ENCODE data around the gene SMYD3.
"Not testable (repeated sequence)": the region's sequence is repeated elsewhere in the genome, so short reads cannot be mapped to it uniquely, and the experiment has no call there.

SMYD3 gene

DNA sequence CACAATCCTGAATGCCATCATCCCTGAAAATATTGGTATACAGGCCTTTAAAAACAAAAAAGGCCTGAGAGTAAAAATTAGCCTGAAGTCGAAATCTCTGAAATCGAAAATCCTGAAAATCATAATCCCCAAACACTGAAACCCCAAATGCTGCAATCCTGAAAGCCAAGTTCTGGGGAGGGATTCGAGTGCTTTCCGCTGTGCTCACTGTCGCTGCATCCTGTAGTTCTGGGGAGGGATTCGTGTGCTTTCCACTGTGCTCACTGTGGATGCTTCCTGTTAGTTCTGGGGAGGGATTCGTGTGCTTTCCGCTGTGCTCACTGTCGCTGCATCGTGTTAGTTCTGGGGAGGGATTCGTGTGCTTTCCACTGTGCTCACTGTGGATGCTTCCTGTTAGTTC lies 435.5 kb downstream of the SMYD3 start:
- DNase-seq (ENCODE audit: low read depth in 2 of 2), result not testable (repeated sequence)

DNA sequence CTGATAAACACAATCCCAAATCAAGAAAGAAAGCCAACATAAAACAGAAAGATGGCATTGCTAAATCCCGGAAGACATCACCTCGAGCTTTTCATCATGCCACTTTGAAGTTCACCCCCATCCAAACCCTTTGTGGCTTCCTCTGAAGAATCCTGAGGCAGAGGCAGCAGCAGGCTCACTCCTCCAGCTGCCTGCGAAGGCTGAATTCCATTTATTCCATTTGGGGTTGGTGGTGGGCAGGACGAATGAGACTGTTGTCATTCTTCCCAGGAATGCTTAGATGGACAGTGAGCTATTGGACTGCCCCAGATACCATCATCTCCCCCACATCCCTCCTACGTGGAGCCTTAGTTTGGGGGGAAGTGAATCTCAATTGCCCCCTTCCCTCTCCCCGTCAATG lies 437.5 kb downstream of the SMYD3 start:
- DNase-seq (ENCODE audit: low read depth in 2 of 2), result no peak

DNA sequence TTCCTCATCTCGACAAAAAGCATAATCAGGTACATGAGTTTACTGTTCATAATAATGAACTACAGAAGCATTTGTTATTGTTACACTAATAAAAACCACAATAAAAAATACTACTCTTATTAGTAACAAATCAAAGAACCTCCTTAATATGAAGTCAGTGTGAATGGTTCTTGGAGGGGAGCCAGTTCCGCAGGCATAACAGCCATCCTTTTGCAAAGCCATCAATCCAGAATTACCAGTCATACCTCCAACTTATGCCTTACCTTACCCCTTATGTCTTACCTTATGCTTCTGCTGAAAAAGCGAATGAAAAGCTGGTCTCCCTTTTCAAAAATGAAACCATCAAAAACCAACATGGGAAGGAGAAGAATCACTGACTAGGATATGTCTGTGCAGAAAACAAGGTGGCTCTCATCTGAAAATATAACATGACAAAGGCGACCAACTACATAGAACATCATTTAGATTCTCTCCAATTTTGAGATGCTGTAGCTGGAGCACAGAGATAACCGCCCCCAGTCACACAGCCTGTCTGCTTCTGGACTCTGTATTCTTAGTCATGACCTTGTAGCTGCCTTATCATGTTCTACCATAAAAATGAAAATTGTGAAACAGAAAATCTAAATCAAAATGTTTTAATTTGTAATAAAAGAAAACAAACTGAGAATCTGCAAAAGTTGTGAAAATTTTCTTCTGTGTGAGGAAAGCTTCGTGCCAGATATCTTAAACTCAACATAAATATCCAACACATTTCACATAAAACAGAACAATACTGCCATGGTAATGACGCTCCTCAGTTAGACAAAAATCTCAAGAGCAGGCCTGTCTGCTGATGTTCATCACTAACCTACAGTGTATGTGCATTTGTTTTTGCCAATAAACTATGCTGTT lies 438.2 kb downstream of the SMYD3 start:
- DNase-seq (ENCODE audit: low read depth in 2 of 2), result no peak

DNA sequence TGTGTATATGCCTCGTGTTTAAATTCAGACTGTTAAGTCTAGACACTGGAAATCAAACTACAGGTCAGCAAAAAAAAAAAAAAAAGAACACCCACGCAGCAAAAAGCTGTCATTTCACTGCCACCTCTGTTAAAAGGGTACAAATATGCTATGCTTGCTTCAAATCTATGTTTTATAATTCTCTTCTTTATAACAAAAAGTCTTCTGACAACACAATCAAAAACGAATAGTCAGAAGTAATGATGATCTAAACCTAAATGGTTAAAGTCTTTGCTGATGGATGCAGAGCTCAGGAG lies 438.9 kb downstream of the SMYD3 start:
- DNase-seq (ENCODE audit: low read depth in 2 of 2), result no peak

DNA sequence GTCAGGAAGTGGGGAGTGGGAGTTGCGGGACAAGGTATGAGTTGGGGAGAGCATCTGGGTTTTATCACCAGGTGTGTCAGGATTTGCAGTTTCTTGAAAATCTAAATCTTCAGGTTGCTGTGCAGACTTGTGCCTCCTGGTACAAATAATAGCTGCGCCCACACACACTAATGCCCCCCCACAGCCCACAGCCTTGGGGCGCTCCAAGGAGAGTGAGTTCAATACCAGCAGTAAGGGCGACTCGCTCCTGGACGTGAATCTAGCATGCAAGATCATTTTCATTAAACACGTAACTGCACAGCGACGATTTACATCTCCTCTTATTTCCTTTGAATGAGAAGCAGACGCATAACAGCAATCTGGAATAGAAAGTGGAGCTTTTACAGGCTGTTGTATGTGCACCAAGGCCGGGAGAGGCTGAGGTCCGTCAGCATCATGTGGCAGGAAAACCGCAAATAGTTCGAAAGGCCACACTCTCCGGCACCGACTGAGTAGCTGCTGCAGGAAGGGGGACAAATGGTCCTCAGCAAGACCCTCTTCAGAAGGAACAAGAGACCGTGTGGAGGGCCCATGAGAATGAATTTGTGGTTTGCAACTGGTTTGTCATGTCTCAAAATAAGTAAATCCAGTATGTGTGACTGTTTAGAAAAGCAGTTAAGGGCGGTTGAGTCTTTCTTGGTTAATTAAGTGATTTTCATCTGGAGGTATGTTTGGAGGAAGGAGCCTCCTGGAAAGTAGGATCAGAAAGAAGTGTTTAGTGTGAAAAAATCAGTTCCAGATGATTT lies 439.5 kb downstream of the SMYD3 start:
- DNase-seq (ENCODE audit: low read depth in 2 of 2), result no peak

DNA sequence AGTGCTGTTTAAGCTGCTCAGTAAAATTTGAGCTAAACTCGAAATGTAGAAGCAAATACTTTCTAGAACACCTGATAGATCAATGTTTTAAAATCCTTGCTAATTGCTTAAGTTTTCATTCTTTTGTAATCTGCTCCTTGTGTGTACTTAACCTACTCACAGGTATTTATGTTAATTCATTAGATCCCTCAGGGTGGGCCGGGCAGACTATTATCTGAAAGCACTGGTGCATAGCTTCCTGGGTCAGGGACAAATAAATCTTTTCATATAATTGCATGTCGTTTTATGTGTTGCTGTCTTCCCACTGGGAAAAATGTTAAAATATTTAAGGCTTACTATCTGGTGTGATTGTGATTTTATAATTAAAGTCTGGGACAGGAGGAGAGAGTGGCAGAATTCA lies 440.5 kb downstream of the SMYD3 start:
- DNase-seq (ENCODE audit: low read depth in 2 of 2), result no peak

DNA sequence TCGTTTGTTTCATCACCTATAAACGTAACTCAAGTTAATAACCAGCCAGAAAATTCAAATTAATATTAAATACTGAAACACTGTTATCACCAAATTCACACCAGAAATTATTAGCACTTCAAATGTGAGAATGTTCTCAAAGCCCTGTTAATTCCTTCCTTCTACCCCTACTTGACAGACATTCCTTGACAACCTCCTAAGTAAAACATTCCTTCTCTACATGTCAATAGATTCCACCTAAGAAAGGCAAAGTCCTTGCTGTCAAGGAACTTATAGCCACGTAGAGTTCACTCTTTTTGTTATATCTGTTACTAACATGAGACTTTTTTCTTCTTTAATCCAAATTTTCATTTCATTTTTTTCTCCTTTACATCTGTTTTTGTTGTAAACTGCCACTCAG lies 441.5 kb downstream of the SMYD3 start:
- no peak for DNase-seq (ENCODE audit: low read depth in 2 of 2)

DNA sequence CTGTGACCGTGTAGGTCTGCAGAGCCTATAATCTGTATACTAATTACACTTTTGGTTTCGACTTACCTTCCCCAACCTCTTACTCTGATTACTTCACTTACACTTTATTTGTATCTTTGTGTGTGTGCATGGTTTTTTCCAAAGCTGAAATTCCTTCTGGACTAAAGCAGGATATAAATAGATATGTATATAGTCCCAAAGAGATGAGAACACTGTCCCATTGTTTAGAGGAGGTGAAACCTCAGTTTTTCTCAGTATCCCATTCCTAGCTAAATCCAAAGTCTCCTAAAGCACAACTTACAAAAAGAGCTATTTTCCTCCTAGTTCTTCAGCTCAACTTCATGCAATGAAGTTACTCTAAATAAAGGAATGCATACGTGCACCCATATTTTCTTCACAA lies 442.2 kb downstream of the SMYD3 start:
- no peak for DNase-seq (ENCODE audit: low read depth in 2 of 2)

DNA sequence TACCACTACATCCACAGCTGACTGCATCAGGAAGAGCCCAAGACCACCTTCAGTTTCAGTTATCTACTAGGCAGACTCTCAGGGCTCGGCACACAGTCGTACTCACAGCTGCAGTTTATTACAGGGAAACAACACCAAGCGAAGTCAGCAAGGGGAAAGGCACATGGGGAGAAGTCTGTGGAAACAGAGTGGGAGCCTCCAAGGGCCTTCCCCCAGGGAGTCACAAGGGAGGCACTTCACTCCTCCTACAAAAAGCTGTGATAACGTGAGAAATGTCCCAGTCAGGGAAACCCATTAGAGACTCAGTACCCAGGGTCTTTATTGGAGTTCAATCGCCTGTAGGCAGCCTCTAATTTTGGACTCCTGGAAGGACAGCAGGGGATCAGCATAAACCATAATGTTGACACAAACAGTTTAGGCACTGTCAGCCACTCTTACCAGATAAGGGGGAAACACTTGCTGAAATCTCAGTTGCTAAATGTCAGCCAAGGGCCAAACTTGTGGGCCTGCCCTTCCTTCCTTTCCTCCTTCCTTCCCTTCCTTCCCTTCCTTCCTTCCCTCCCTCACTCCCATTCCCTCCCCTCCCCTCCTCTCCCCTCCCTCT lies 444.0 kb downstream of the SMYD3 start:
- DNase-seq (ENCODE audit: low read depth in 2 of 2), result no peak

DNA sequence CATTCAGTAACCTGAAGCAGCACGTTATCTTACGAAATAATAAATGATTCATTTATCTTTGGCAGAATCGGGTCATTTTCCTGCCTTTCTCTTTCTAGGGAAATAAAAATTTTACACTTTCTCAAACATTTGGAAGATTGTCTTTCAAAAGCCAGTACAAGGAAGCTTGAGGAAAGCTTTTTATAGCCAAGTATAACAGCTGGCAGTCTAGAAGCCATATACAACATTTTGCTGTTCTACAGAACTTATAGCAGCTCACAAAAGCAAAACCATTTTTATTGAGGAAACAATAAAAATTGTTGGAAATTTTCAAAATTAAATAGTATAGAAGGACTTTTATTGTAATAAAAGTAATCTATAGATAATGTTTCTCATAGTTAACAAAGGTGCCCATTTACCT lies 448.6 kb downstream of the SMYD3 start:
- no peak for DNase-seq (ENCODE audit: low read depth in 2 of 2)

DNA sequence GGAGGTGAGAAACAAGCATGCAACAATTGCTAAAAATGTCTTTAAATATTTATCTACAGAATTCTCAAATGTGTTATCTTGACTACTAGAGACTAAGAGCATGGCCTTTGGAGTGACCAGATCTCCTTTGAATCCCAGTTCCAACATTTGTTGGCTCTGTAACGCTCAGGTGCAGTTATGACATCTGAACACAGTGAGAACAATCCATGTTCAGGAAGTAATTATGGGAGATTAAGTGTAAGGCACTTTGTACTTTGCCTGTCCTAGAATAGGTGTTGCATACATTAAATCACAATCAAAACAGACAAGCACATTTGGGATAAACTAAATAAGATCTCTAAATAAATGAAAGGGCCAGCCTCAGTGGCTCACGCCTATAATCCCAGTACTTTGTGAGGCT lies 454.5 kb downstream of the SMYD3 start:
- DNase-seq (ENCODE audit: low read depth in 2 of 2), result no peak

DNA sequence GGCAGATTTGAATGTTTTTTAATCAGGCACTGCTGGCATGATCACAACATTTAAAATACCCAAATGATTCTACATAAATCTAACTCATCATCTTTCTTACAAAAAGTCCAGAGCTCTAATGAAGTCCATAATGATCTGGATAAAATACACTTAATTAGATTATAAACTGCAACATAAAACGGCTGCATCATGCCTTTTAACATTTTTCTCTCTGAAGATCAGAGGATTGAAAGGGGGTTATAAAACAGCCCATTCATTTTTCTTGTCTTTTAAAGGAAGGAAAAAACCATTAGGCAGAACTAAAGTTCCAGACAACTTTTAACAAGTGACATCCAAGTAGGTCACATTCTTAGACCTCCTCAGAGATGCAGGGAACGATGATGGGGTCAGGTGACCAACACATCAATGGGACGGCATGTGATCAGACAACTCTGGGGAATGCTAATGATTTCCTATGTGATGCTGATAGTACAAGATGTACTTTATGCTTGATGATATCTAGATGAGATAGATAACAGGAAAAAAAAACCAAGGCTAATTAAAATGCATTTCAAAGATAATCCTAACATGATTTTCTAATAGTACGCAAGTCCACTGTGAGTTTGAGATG lies 455.1 kb downstream of the SMYD3 start:
- no peak for DNase-seq (ENCODE audit: low read depth in 2 of 2)

DNA sequence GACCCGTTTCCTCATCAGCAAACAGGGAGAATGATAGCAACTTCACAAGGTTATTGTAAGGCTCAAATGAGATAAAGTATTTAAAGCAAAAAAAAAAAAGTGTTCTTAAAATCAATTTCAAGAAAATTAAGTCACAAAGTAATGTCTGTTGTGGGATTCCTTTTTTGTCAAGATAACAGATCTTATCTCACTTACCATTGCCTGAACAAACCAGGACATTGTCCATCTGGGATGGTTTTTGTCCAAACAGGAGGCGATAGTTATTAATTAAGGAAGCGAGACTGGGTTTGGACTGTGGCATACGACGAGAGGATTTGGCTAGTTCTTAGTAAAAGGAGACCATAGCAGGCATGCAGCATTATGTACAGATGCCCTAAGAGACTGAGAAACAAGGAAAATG lies 458.4 kb downstream of the SMYD3 start:
- DNase-seq (ENCODE audit: low read depth in 2 of 2), result no peak

DNA sequence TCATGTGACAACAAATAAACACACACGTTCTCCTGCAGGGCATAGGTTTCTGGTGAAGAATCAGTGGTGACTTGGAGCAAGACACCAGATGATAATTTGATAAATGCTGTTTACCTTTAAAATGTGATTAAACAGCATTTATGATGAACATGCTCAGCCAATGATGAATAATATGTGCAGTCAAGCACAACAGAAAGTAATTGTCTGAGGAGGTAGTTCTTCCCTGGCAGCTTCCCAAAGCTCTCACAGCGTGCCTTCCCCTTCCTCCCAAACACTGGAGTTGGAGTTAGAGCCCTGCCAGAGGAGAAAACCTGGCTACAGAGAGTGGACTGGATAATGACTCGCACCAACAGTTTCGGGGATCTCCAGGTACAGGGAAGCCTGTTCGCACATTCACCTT lies 463.5 kb downstream of the SMYD3 start:
- no peak for DNase-seq (ENCODE audit: low read depth in 2 of 2)

DNA sequence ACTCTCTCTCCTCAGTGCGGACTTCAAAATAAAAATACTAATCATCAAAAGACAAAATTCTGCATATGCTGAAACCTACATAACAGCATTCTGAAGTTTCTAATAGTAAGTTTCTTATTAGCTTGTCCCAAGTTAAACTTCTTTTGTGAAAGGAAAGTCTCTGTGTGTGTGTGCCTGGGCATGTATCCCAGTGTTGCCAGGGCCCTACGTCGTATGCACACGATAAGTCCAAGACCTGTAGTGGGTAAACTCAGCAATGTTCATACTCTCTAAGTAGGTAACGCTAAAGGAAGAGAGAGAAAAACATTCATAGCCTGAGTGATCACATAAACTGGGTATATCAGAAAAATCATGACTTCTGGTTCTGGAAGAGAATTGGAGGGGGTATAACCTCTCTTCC lies 465.7 kb downstream of the SMYD3 start:
- no peak for DNase-seq (ENCODE audit: low read depth in 2 of 2)

DNA sequence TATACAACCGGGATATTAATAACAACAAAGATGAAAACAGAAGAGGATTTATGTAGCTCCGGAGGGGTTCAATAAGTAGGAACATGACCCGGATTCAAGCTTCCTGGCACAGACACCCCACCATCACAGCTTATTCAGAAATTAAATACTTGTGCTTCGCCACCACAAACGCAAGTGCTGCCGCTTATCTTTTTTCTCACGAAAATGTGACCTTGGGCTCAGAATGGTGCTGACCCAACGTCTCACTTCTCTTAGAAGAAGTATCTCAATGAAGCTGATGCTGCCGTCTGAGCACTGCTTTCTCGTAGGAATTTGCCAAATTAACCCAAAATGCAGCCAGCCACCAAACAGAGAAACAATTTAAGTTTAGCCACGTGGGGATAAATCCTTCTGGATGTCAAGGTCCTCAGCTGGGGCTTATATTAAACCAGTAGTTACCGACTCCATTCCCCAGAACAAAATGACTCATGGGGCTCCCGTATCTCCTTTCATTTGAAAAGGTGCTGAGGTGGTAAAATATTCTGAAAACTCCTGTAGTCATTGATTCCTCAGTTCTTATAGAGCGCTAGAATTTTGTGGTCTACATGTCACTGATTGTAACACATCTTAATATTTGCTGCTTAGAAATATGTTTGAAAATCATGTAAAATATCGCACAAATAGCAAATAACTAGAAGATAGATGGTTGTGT lies 466.7 kb downstream of the SMYD3 start:
- DNase-seq (ENCODE audit: low read depth in 2 of 2), result no peak

DNA sequence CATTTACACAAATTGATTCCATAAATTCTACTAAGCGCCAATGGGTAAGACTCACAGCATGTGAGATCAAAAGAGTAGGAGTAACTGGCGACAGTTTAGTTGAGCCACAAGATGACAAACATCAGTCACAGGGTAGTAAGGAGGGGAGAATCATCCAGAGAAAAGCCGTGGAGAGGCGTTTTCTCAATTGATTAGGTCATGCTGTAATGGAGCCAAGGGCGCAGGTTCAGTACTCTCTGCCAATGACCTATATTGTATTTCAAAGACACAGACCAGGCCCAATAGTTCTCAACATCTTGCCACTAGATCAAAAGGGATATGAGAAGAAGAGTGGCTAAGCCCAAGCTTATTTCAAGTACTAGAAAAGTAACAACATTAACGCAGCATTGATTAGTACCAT lies 467.5 kb downstream of the SMYD3 start:
- no peak for DNase-seq (ENCODE audit: low read depth in 2 of 2)

DNA sequence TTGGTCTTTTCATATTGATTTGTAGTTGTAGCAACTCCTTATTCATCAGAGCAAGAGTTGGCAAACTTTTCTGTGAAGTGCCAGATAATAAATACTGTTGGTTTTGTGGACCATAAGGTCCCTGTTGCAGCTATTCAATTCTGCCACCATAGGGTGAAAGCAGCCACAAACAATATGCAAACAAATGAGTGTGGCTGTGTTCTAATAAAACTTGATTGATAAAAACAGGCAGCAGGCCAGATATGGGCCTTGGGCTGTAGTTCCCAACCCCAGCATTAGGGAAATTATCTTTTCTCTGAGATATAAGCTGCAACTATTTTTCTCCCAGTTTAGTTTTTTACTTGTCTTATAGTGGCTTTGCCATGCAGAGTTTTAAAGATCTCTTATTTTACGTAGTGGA lies 469.2 kb downstream of the SMYD3 start:
- DNase-seq (ENCODE audit: low read depth in 2 of 2), result no peak

DNA sequence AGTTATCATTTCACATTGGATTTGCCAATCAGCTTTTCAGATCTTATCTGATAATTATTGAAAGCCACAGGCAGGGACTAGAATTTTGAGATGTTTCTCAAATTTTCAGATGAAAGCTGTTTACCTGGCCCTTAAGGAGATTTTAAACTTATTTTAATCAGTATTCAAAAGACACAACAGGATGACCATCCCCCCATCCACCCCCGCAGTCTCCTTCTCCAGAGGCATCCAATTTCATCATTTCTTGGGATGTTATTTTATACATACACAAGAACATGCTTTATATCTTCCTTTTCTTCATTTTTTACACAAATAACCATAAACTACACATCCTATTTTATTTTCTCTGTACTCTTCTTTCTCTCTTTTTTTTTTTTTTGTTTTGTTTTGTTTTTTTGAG lies 470.9 kb downstream of the SMYD3 start:
- no peak for DNase-seq (ENCODE audit: low read depth in 2 of 2)

DNA sequence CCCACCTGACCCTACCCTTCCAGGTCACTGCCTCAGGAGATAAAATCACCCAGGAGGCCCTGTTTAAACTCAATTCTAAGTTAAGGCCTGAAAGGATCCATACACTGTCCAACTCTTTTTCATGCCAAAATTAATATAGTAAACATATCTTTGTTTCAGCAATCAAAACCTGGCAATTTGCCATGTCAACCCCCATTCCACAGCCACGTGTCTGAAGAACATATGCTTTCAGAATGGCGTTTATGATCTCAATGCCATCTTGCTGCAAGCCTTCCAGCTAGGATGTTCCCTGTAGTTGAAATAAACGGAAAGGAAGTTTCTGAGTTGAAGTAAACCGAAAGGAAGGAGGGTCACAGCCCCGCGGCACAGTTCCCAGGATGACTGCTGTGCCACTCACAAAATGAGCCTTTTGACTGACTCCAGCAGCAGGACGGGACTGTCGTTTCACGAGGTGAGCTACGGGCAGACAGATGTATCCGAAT lies 472.0 kb downstream of the SMYD3 start:
- no peak for DNase-seq (ENCODE audit: low read depth in 2 of 2)

DNA sequence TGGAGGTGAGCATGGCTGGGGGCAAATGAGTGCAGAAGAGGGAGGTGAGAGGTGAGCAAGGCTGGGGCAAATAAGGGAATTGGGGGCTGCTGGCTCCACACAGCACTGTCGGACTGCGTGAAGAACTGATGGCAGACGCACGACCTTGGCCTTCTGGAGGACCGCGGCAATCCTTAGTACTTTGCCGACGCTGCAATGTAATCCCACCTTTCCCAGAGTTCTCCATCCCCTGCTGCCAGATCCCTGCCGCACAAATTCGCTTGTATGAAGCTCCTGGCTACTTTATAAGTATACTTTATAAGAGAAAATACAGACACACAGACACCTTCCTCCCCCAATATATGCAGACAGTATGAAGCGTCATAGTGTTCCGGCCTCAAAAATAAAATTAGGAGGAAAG lies 472.4 kb downstream of the SMYD3 start:
- no peak for DNase-seq (ENCODE audit: low read depth in 2 of 2)

DNA sequence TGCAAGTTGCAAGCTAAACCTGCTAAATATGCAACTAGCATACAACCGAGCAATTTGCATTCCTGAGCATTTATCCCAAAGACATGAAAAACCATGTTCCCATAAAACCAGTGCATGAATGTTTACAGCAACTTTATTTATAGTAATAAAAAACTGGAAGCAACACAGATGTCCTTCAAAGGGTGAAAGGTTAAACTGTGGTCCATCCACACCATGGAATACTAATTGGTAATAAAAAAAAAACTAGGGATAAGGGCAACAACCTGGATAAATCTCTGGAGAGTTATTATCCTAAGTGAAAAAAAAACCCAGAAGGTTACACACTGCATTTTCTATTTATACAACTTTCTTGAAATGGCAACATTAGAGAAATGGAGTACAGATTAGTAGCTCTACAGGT lies 474.1 kb downstream of the SMYD3 start:
- DNase-seq (ENCODE audit: low read depth in 2 of 2), result no peak
